Nephron (organoid): Measurements from ENCODE around the gene CNDP2.

Experiments used
- H3K27ac Mint-ChIP-seq, 3 experiments: 2 replicates each; pipeline ENCODE4 v1.8.0; 2020; ENCODE audit warnings: mixed read lengths in 3 of 3, mild to moderate bottlenecking in 2 of 3, moderate library complexity in 1 of 3
- H3K27me3 Mint-ChIP-seq: 2 replicates; pipeline ENCODE4 v1.8.0; 2021; ENCODE audit warnings: low read depth, mild to moderate bottlenecking, moderate library complexity, mixed read lengths
- H3K36me3 Mint-ChIP-seq: 2 replicates; pipeline ENCODE4 v1.8.0; 2020; ENCODE audit warnings: low read depth, mixed read lengths
- H3K4me1 Mint-ChIP-seq: 2 replicates; pipeline ENCODE4 v1.8.0; 2020; ENCODE audit warnings: mixed read lengths
- H3K4me3 Mint-ChIP-seq, 3 experiments: 2 replicates each; pipeline ENCODE4 v1.8.0; 2020; ENCODE audit warnings: mild to moderate bottlenecking in 3 of 3, mixed read lengths in 3 of 3, moderate library complexity in 2 of 3
- H3K9me3 Mint-ChIP-seq: 2 replicates; pipeline ENCODE4 v1.8.0; 2020; ENCODE audit warnings: mixed read lengths
- CTCF ChIP-seq, 3 experiments: fragments of 200-600 bp; sonication (generic); IDR thresholded peaks; one replicate each; pipeline ENCODE4 v1.5.0; 2021; ENCODE audit warnings: antibody characterized with exemption in 3 of 3; ENCODE audit not compliant: unreplicated experiment in 3 of 3

The CNDP2 gene

GRCh38 chr18:74533666-74534065, 37.5 kb downstream of the CNDP2 start:
- Mint-ChIP-seq H3K36me3 (no peaks in the 10 kb centered on the region), H3K9me3 (peaks cover 12% of the 10 kb centered on the region), H3K27ac (no peak overlapping the region), H3K4me1 (no peaks in the 10 kb centered on the region), H3K27me3 (no peaks in the 10 kb centered on the region), H3K4me3 (no peak overlapping the region)
- no peak for TF ChIP-seq CTCF (IDR thresholded peaks at IDR 0.05; ENCODE audit: unreplicated experiment in 3 of 3)

GRCh38 chr18:74534150-74534969, 38.2 kb downstream of the CNDP2 start, which contains the start of gene CNDP1:
Gene CNDP1 (plus strand): TSS chr18:74534500. CDS start chr18:74534668, 168 bp downstream.
- H3K4me3 Mint-ChIP-seq, result no peak within 1 kb of the TSS
- H3K4me1 Mint-ChIP-seq, result no peaks in the 10 kb centered on the region
- no peak within 1 kb of the TSS for H3K27ac Mint-ChIP-seq
- TF ChIP-seq CTCF (IDR thresholded peaks at IDR 0.05; ENCODE audit: unreplicated experiment in 3 of 3), result no peak
- H3K9me3 Mint-ChIP-seq, result peaks cover 12% of the 10 kb centered on the region
- H3K36me3 Mint-ChIP-seq, result no peaks in the 10 kb centered on the region
- no peaks in the 10 kb centered on the region for H3K27me3 Mint-ChIP-seq

GRCh38 chr18:74534981-74535649, 39.0 kb downstream of the CNDP2 start:
- TF ChIP-seq CTCF (IDR thresholded peaks at IDR 0.05; ENCODE audit: unreplicated experiment in 3 of 3), result no peak
- H3K27ac Mint-ChIP-seq, result no peak overlapping the region
- H3K9me3 Mint-ChIP-seq, result peaks cover 12% of the 10 kb centered on the region
- no peaks in the 10 kb centered on the region for H3K27me3 Mint-ChIP-seq
- H3K36me3 Mint-ChIP-seq, result no peaks in the 10 kb centered on the region
- no peak overlapping the region for H3K4me3 Mint-ChIP-seq
- no peaks in the 10 kb centered on the region for H3K4me1 Mint-ChIP-seq

- TF ChIP-seq CTCF (IDR thresholded peaks at IDR 0.05; ENCODE audit: unreplicated experiment in 3 of 3), result no peak
- no peak overlapping the region for H3K4me3 Mint-ChIP-seq
- no peaks in the 10 kb centered on the region for H3K36me3 Mint-ChIP-seq
- no peak overlapping the region for H3K27ac Mint-ChIP-seq
- H3K9me3 Mint-ChIP-seq, result peaks cover 12% of the 10 kb centered on the region
- H3K27me3 Mint-ChIP-seq, result no peaks in the 10 kb centered on the region
- peaks cover 6% of the 10 kb centered on the region for H3K4me1 Mint-ChIP-seq
These were observed 43.1 kb downstream of the CNDP2 start for GRCh38 chr18:74539289-74539688.

- no peak for TF ChIP-seq CTCF (IDR thresholded peaks at IDR 0.05; ENCODE audit: unreplicated experiment in 3 of 3)
- no peak overlapping the region for H3K4me3 Mint-ChIP-seq
- peaks cover 6% of the 10 kb centered on the region for H3K4me1 Mint-ChIP-seq
- peak overlapping the region; percentile 80 to 87 (median 84) for H3K27ac Mint-ChIP-seq
- H3K36me3 Mint-ChIP-seq, result no peaks in the 10 kb centered on the region
- H3K27me3 Mint-ChIP-seq, result no peaks in the 10 kb centered on the region
- peaks cover 10% of the 10 kb centered on the region for H3K9me3 Mint-ChIP-seq
These were observed 44.7 kb downstream of the CNDP2 start for GRCh38 chr18:74540652-74541421.
